WTC11 (cell line): ENCODE measurements around the gene PIK3IP1. TPM values are rescaled to one million over a fixed set of nuclear protein-coding genes. Genes with fewer than 3 reads are reported as not detected.
A peak's percentile ranks its signal among the peaks of the same experiment; 100 is the strongest.

Experiments used
- ATAC-seq: fragments of 200-7000 bp; cut with Tn5 transposase; 2 replicates; pipeline ENCODE4 v1.10.0; 2021; ENCODE audit warnings: mild to moderate bottlenecking, moderate library complexity
- CTCF ChIA-PET: fragments of 300-600 bp; sonication (Branson Sonifier 250); formaldehyde crosslinking; loops from one replicate; lab custom pipeline; 2021; ENCODE audit warnings: antibody characterized with exemption; lab: Charles Lee
- POLR2A ChIA-PET: fragments of 350-600 bp; sonication (Branson Sonifier 250); formaldehyde crosslinking; loops from one replicate; lab custom pipeline; 2021; ENCODE audit warnings: antibody characterized with exemption; lab: Charles Lee
- DNase-seq: peaks from one replicate; pipeline ENCODE4 v3.0.0; 2021; ENCODE audit warnings: low spot score
- H3K27ac Mint-ChIP-seq: 2 replicates; pipeline ENCODE4 v1.8.0; 2021; ENCODE audit warnings: mixed read lengths
- H3K27me3 Mint-ChIP-seq: 2 replicates; pipeline ENCODE4 v1.8.0; 2021; ENCODE audit warnings: low read depth, mild to moderate bottlenecking, moderate library complexity, mixed read lengths
- H3K36me3 Mint-ChIP-seq: 2 replicates; pipeline ENCODE4 v1.8.0; 2021; ENCODE audit warnings: mixed read lengths
- H3K4me1 Mint-ChIP-seq: 2 replicates; pipeline ENCODE4 v1.8.0; 2022; ENCODE audit warnings: mixed read lengths
- H3K4me3 Mint-ChIP-seq: 2 replicates; pipeline ENCODE4 v1.8.0; 2021; ENCODE audit warnings: mild to moderate bottlenecking, moderate library complexity, mixed read lengths
- H3K9me3 Mint-ChIP-seq: 2 replicates; pipeline ENCODE4 v1.8.0; 2021; ENCODE audit warnings: mixed read lengths
- CBFB ChIP-seq: sonication (generic); formaldehyde crosslinking; IDR thresholded peaks from 2 replicates; pipeline ENCODE4 v1.8.1; 2022; ENCODE audit warnings: mild to moderate bottlenecking, low read depth, missing genetic modification reagents
- CREM ChIP-seq: sonication (generic); formaldehyde crosslinking; IDR thresholded peaks from 2 replicates; pipeline ENCODE4 v1.8.1; 2022; ENCODE audit warnings: mild to moderate bottlenecking, missing genetic modification reagents, moderate library complexity
- ESRRA ChIP-seq: sonication (generic); formaldehyde crosslinking; IDR thresholded peaks from 2 replicates; pipeline ENCODE4 v1.8.1; 2022; ENCODE audit warnings: mild to moderate bottlenecking, missing genetic modification reagents, borderline replicate concordance
- FOXP4 ChIP-seq: sonication (generic); formaldehyde crosslinking; IDR thresholded peaks from 2 replicates; pipeline ENCODE4 v1.8.0; 2022; ENCODE audit warnings: mild to moderate bottlenecking, missing genetic modification reagents
- IRF1 ChIP-seq: sonication (generic); formaldehyde crosslinking; IDR thresholded peaks from 2 replicates; pipeline ENCODE4 v1.8.0; 2023; ENCODE audit warnings: missing genetic modification reagents
- JAZF1 ChIP-seq: fragments of 250-450 bp; sonication (Bioruptor Pico); IDR thresholded peaks from 2 replicates; pipeline ENCODE4 v1.9.0; 2021; ENCODE audit warnings: moderate library complexity, mild to moderate bottlenecking, inconsistent platforms
- NFATC4 ChIP-seq: fragments of 250-450 bp; sonication (Bioruptor Pico); IDR thresholded peaks from 2 replicates; pipeline ENCODE4 v1.9.0; 2021; ENCODE audit warnings: mild to moderate bottlenecking
- NFYB ChIP-seq: sonication (generic); formaldehyde crosslinking; conservative IDR thresholded peaks from 2 replicates; pipeline ENCODE4 v1.8.0; 2022; ENCODE audit warnings: low read depth, missing genetic modification reagents
- NR1H2 ChIP-seq: sonication (generic); formaldehyde crosslinking; IDR thresholded peaks from 2 replicates; pipeline ENCODE4 v1.9.0; 2021; ENCODE audit warnings: mild to moderate bottlenecking, moderate library complexity, missing genetic modification reagents
- TEAD1 ChIP-seq: sonication (generic); formaldehyde crosslinking; IDR thresholded peaks from 2 replicates; pipeline ENCODE4 v1.8.0; 2022; ENCODE audit warnings: mild to moderate bottlenecking, missing genetic modification reagents
- ZBTB21 ChIP-seq: sonication (generic); formaldehyde crosslinking; IDR thresholded peaks from 2 replicates; pipeline ENCODE4 v1.8.1; 2023; ENCODE audit warnings: mild to moderate bottlenecking, missing genetic modification reagents, borderline replicate concordance
- ZNF263 ChIP-seq: sonication (generic); formaldehyde crosslinking; IDR thresholded peaks from 2 replicates; pipeline ENCODE4 v1.8.1; 2022; ENCODE audit warnings: low read depth, mild to moderate bottlenecking, moderate library complexity, missing genetic modification reagents
- ZNF281 ChIP-seq: sonication (generic); formaldehyde crosslinking; IDR thresholded peaks from 2 replicates; pipeline ENCODE4 v1.8.0; 2023; ENCODE audit warnings: mild to moderate bottlenecking, missing genetic modification reagents
- ZNF512 ChIP-seq: sonication (generic); formaldehyde crosslinking; IDR thresholded peaks from 2 replicates; pipeline ENCODE4 v1.8.1; 2022; ENCODE audit warnings: missing genetic modification reagents, borderline replicate concordance
- total RNA-seq: library from RNA; stranded (reverse); gene quantifications from 3 replicates; pipeline ENCODE4 v1.2.3, GENCODE V29; 2021

The PIK3IP1 gene
- total RNA-seq, 1 experiment from 2014 or later, result 2.0 TPM

GRCh38 chr22:31269892-31270579 is 22.3 kb downstream of the PIK3IP1 start:
- peaks cover 46% of the 10 kb centered on the region for H3K36me3 Mint-ChIP-seq
- H3K27me3 Mint-ChIP-seq, result no peaks in the 10 kb centered on the region
- CTCF ChIA-PET, result interaction anchor here (0.6 to 5.3 kb wide), 13 partner anchors 13 to 165 kb away, joined by 3 to 123 read pairs (median 7); partner anchors contain the start of genes LIMK2, PLA2G3 and SELENOM
- POLR2A ChIA-PET, result interaction anchor here (0.7 to 1.3 kb wide), 3 partner anchors 23 to 180 kb away, joined by 3 to 6 read pairs (median 4); partner anchors contain the start of gene PATZ1
- H3K27ac Mint-ChIP-seq, result peak overlapping the region; percentile 88
- no peaks in the 10 kb centered on the region for H3K9me3 Mint-ChIP-seq
- peak overlapping the region; percentile 3; the same call in 1 of the 2 replicates for H3K4me3 Mint-ChIP-seq
- TF ChIP-seq ESRRA, result no peak
- TF ChIP-seq ZNF281, result peak; percentile 57; the same call in 1 of the 2 replicates
- ATAC-seq (peak; percentile 84), DNase-seq (peak; percentile 42)
- H3K4me1 Mint-ChIP-seq, result peaks cover 20% of the 10 kb centered on the region

- Mint-ChIP-seq H3K4me3 (no peak overlapping the region), H3K9me3 (no peaks in the 10 kb centered on the region), H3K27ac (peak overlapping the region; percentile 31), H3K27me3 (no peaks in the 10 kb centered on the region)
- ChIA-PET POLR2A (no interaction called here), CTCF (interaction anchor here (3.7 kb wide), 1 partner anchor 45 kb away, joined by 17 read pairs; no protein-coding TSS in a partner anchor)
- ATAC-seq, result no peak
- TF ChIP-seq JAZF1 (CRISPR knock-in tag) (no peak), ZBTB21 (CRISPR knock-in tag) (no peak), ZNF512 (CRISPR knock-in tag) (no peak), NFATC4 (CRISPR knock-in tag) (no peak), NFYB (CRISPR knock-in tag) (no peak), NR1H2 (CRISPR knock-in tag) (no peak), TEAD1 (CRISPR knock-in tag) (no peak), FOXP4 (CRISPR knock-in tag) (no peak), CBFB (no peak), ZNF263 (CRISPR knock-in tag) (no peak), IRF1 (CRISPR knock-in tag) (no peak), CREM (CRISPR knock-in tag) (no peak)
- TF ChIP-seq, all 79 proteins: peak for 0
- Mint-ChIP-seq H3K4me1 (peaks cover 20% of the 10 kb centered on the region), H3K36me3 (peaks cover 37% of the 10 kb centered on the region)
- no peak for DNase-seq
Measured at GRCh38 chr22:31268281-31268680, 24.0 kb downstream of the PIK3IP1 start.
